Liver (tissue), 9 donors: ENCODE results near the gene PIN1. TPM values are rescaled to one million over a fixed set of nuclear protein-coding genes. Genes with fewer than 3 reads are reported as not detected.
A peak's percentile ranks its signal among the peaks of the same experiment; 100 is the strongest.
"Not testable (repeated sequence)": the region's sequence is repeated elsewhere in the genome, so short reads cannot be mapped to it uniquely, and the experiment has no call there.

Source experiments
- DNase-seq: peaks from one replicate; pipeline ENCODE4 v3.0.0-alpha.2; 2017; ENCODE audit warnings: low spot score
- H3K27ac ChIP-seq, 2 donors: one replicate each; pipeline ENCODE4 v1.7.0; 2013; ENCODE audit warnings: inconsistent platforms in 2 of 2, low read length in 2 of 2, control low read depth in 1 of 2, low read depth in 1 of 2, mild to moderate bottlenecking in 1 of 2
- H3K27me3 ChIP-seq, 4 donors: one replicate each; pipeline versions ENCODE4 v1.6.1 to v1.7.0; 2013; ENCODE audit warnings: low read length in 3 of 4, inconsistent platforms in 1 of 4, mild to moderate bottlenecking in 1 of 4, moderate library complexity in 1 of 4; ENCODE audit not compliant: control insufficient read depth in 4 of 4, insufficient read depth in 4 of 4
- H3K36me3 ChIP-seq, 4 donors: one replicate each; pipeline versions ENCODE4 v1.6.1 to v1.7.0; 2013; ENCODE audit warnings: low read length in 3 of 4, mild to moderate bottlenecking in 3 of 4, low read depth in 1 of 4, moderate library complexity in 1 of 4; ENCODE audit not compliant: control insufficient read depth in 4 of 4, insufficient read depth in 3 of 4
- H3K4me1 ChIP-seq, 4 donors: one replicate each; pipeline versions ENCODE4 v1.6.1 to v1.7.0; 2013; ENCODE audit warnings: low read length in 3 of 4, mild to moderate bottlenecking in 3 of 4, moderate library complexity in 1 of 4; ENCODE audit not compliant: control insufficient read depth in 4 of 4, insufficient read depth in 4 of 4
- H3K4me3 ChIP-seq, 3 donors: one replicate each; pipeline versions ENCODE4 v1.6.1 to v1.7.0; 2013; ENCODE audit warnings: low read length in 3 of 3, control low read depth in 1 of 3, low read depth in 1 of 3, mild to moderate bottlenecking in 1 of 3
- H3K9ac ChIP-seq, 2 donors: one replicate each; pipeline ENCODE4 v1.7.0; 2013; ENCODE audit warnings: low read length in 2 of 2, mild to moderate bottlenecking in 2 of 2, moderate library complexity in 2 of 2, control low read depth in 1 of 2, low read depth in 1 of 2
- H3K9me3 ChIP-seq, 4 donors: one replicate each; pipeline versions ENCODE4 v1.6.1 to v1.7.0; 2013; ENCODE audit warnings: low read length in 3 of 4; ENCODE audit not compliant: control insufficient read depth in 4 of 4
- CTCF ChIP-seq: fragments of 150-350 bp; IDR thresholded peaks from 2 replicates; pipeline ENCODE4 v1.5.1; 2017; ENCODE audit warnings: improper control_type of control experiment, low read depth, low read length; ENCODE audit not compliant: missing input control
- EGR1 ChIP-seq, 2 donors: IDR thresholded peaks; 2 replicates each; pipeline ENCODE4 v1.6.1; 2016 to 2018; ENCODE audit warnings: antibody characterized with exemption in 2 of 2, low read depth in 2 of 2
- FOXA1 ChIP-seq: IDR thresholded peaks from 2 replicates; pipeline ENCODE4 v1.6.1; 2016; ENCODE audit warnings: antibody characterized with exemption
- HNF4G ChIP-seq: IDR thresholded peaks from 2 replicates; pipeline ENCODE4 v1.6.1; 2016; ENCODE audit warnings: antibody characterized with exemption
- JUND ChIP-seq, 2 donors: IDR thresholded peaks; 2 replicates each; pipeline ENCODE4 v1.6.1; 2016; ENCODE audit warnings: antibody characterized with exemption in 2 of 2
- MAX ChIP-seq: IDR thresholded peaks from 2 replicates; pipeline ENCODE4 v1.6.1; 2016; ENCODE audit warnings: antibody characterized with exemption
- RAD21 ChIP-seq, 2 donors: IDR thresholded peaks; 2 replicates each; pipeline ENCODE4 v1.6.1; 2016; ENCODE audit warnings: antibody characterized with exemption in 2 of 2, mild to moderate bottlenecking in 2 of 2
- RXRA ChIP-seq, 2 donors: IDR thresholded peaks; 2 replicates each; pipeline ENCODE4 v1.6.1; 2017 to 2018; ENCODE audit warnings: antibody characterized with exemption in 2 of 2, mild to moderate bottlenecking in 1 of 2
- SP1 ChIP-seq: IDR thresholded peaks from 2 replicates; pipeline ENCODE4 v1.6.1; 2018; ENCODE audit warnings: antibody characterized with exemption, mild to moderate bottlenecking
- YY1 ChIP-seq: IDR thresholded peaks from 2 replicates; pipeline ENCODE4 v1.6.1; 2016; ENCODE audit warnings: antibody characterized with exemption, mild to moderate bottlenecking
- WGBS: extraction: QIAGEN DNeasy Blood & Tissue Kit; methylation state at CpG from one replicate; pipeline ENCODE4 v1.1.7; 2013; 5-methylcytosine and 5-hydroxymethylcytosine counted together
- polyA plus RNA-seq, 2 donors: library from polyadenylated mRNA; stranded (reverse) in 1 of 2; unstranded in 1 of 2; fragments of 200-250 nt in 1 of 2; fragments of >200 nt in 1 of 2; fragmentation: Nextera tagmentation in 1 of 2; extraction: Ambion mirVana in 1 of 2; gene quantifications; one replicate each; pipeline versions ENCODE4 v1.2.1 to v1.2.3, GENCODE V29; 2013 to 2015
- total RNA-seq, 2 donors: library from RNA; depleted of rRNA; stranded (reverse); fragments of >200 nt; gene quantifications; one replicate each; pipeline ENCODE4 v1.2.3, GENCODE V29; 2014
- TF ChIP-seq, protein P1 (sequence below): IDR thresholded peaks from 2 replicates; pipeline ENCODE4 v1.6.1; 2016; ENCODE audit warnings: antibody characterized with exemption, mild to moderate bottlenecking
- donor health status: healthy.
- donor health status: healthy.
- donor health status: healthy.
- donor health status: healthy.
- donor health status: healthy.

PIN1 gene
- total and polyA plus RNA-seq, 4 donors = 34.4 to 51.3 (median 39.9) TPM

DNA sequence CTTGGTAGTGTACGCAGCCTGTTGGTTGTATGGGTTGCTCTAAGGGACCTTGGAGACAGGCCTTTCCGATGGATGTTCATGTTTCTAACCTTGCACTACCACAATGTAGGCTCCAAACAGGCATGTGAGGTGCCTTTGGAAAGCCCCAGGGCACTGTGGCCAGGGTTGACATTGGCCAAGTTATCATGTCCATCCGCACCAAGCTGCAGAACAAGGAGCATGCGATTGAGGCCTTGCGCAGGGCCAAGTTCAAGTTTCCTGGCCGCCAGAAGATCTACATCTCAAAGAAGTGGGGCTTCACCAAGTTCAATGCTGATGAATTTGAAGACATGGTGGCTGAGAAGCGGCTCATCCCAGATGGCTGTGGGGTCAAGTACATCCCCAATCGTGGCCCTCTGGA, 15.1 kb upstream of the PIN1 start:
- H3K9me3 ChIP-seq, H3K4me3 ChIP-seq, H3K36me3 ChIP-seq, DNase-seq, H3K9ac ChIP-seq, H3K27me3 ChIP-seq: not testable (repeated sequence)
- H3K27ac ChIP-seq = peak overlapping the region in 1 of 2 donors; percentile 91
- H3K4me1 ChIP-seq = peaks cover 7 to 17% (median 16%) of the 10 kb centered on the region in 4 donors
- 95% methylated on average over 8 of the region's 8 CpGs for WGBS

- 93% methylated on average over 5 of the region's 5 CpGs for WGBS
Measured at GRCh38 chr19:9823816-9824215, 11.3 kb upstream of the PIN1 start.

More at GRCh38 chr19:9823816-9824215, 11.3 kb upstream of the PIN1 start:
- no peaks in the 10 kb centered on the region for H3K27me3 ChIP-seq
- no peaks in the 10 kb centered on the region for H3K9me3 ChIP-seq
- H3K4me1 ChIP-seq = peaks cover 2 to 23% (median 16%) of the 10 kb centered on the region in 4 donors
- H3K36me3 ChIP-seq = no peaks in the 10 kb centered on the region
- no peak for TF ChIP-seq MAX
- no peak for TF ChIP-seq FOXA1
- TF ChIP-seq YY1 = no peak
- no peak for TF ChIP-seq SP1
- TF ChIP-seq RAD21 (IDR thresholded peaks at IDR 0.05) = no peak
- no peak for TF ChIP-seq EGR1 (IDR thresholded peaks at IDR 0.05; ENCODE audit: low read depth in 2 of 2)
- TF ChIP-seq, protein P1, sequence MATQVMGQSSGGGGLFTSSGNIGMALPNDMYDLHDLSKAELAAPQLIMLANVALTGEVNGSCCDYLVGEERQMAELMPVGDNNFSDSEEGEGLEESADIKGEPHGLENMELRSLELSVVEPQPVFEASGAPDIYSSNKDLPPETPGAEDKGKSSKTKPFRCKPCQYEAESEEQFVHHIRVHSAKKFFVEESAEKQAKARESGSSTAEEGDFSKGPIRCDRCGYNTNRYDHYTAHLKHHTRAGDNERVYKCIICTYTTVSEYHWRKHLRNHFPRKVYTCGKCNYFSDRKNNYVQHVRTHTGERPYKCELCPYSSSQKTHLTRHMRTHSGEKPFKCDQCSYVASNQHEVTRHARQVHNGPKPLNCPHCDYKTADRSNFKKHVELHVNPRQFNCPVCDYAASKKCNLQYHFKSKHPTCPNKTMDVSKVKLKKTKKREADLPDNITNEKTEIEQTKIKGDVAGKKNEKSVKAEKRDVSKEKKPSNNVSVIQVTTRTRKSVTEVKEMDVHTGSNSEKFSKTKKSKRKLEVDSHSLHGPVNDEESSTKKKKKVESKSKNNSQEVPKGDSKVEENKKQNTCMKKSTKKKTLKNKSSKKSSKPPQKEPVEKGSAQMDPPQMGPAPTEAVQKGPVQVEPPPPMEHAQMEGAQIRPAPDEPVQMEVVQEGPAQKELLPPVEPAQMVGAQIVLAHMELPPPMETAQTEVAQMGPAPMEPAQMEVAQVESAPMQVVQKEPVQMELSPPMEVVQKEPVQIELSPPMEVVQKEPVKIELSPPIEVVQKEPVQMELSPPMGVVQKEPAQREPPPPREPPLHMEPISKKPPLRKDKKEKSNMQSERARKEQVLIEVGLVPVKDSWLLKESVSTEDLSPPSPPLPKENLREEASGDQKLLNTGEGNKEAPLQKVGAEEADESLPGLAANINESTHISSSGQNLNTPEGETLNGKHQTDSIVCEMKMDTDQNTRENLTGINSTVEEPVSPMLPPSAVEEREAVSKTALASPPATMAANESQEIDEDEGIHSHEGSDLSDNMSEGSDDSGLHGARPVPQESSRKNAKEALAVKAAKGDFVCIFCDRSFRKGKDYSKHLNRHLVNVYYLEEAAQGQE = no peak
- no peak for TF ChIP-seq HNF4G
- no peak for TF ChIP-seq JUND (IDR thresholded peaks at IDR 0.05)
- TF ChIP-seq CTCF = no peak
- TF ChIP-seq RXRA (IDR thresholded peaks at IDR 0.05) = no peak
- no peak overlapping the region for H3K9ac ChIP-seq
- no peak overlapping the region for H3K27ac ChIP-seq
- no peak overlapping the region for H3K4me3 ChIP-seq
- no peak for DNase-seq
